Endothelial cell of umbilical vein (primary cell): Measurements from ENCODE around the gene GDF3. TPM values are rescaled to one million over a fixed set of nuclear protein-coding genes. Genes with fewer than 3 reads are reported as not detected.

Source experiments
- BruUV-seq: library from RNA; stranded (reverse); fragments of 400-500 nt; replicated peaks from 2 replicates; lab custom pipeline; 2021; lab: Mats Ljungman, UMichigan
- CTCF ChIA-PET: fragments of 300-600, 350-600 bp; sonication (Branson Sonifier 250); formaldehyde crosslinking; loops from one replicate; lab custom pipeline; 2021; ENCODE audit warnings: antibody characterized with exemption, inconsistent platforms; lab: Charles Lee
- POLR2A ChIA-PET: fragments of 300-600, 350-600 bp; sonication (Branson Sonifier 250); formaldehyde crosslinking; loops from one replicate; lab custom pipeline; 2021; ENCODE audit warnings: antibody characterized with exemption, inconsistent platforms; lab: Charles Lee
- DNase-seq: peaks from one replicate; pipeline ENCODE4 v3.0.0-alpha.2; 2011; ENCODE audit warnings: low read depth, low spot score
- FAIRE-seq: peaks from 2 replicates; lab custom pipeline; 2011; peaks lifted over from hg19 to GRCh38; lab: Jason Lieb, UNC
- H2AFZ ChIP-seq: 2 replicates; pipeline ENCODE4 v1.6.0; 2012; ENCODE audit warnings: low read depth, low read length, control low read depth, inconsistent platforms
- H3K27ac ChIP-seq: 2 replicates; pipeline ENCODE4 v1.5.1; 2011; ENCODE audit warnings: low read depth, mild to moderate bottlenecking, control low read depth, low read length, moderate library complexity; ENCODE audit not compliant: insufficient read depth
- H3K27me3 ChIP-seq, 2 experiments: 2 replicates each; pipeline versions ENCODE4 v1.6.0 to v1.6.1; 2011; ENCODE audit warnings: low read length in 2 of 2, mixed read lengths in 1 of 2; ENCODE audit not compliant: control insufficient read depth in 2 of 2, insufficient read depth in 2 of 2
- H3K36me3 ChIP-seq, 2 experiments: 2 replicates in 1 of 2; 3 replicates in 1 of 2; pipeline ENCODE4 v1.5.1; 2011; ENCODE audit warnings: low read length in 2 of 2, mild to moderate bottlenecking in 1 of 2, moderate library complexity in 1 of 2; ENCODE audit not compliant: control insufficient read depth in 2 of 2, insufficient read depth in 2 of 2; ENCODE audit errors: extremely low read depth in 1 of 2
- H3K4me1 ChIP-seq: 3 replicates; pipeline ENCODE4 v1.5.1; 2011; ENCODE audit warnings: mild to moderate bottlenecking, low read length; ENCODE audit not compliant: control insufficient read depth, insufficient read depth; ENCODE audit errors: extremely low read depth
- H3K4me2 ChIP-seq: 2 replicates; pipeline ENCODE4 v1.6.1; 2011; ENCODE audit warnings: low read length, control low read depth, mixed read lengths; ENCODE audit not compliant: insufficient read depth
- H3K4me3 ChIP-seq, 3 experiments: fragments of 200-600 bp in 1 of 3; sonication (generic), shearing (Covaris generic) in 1 of 3; replicated peaks in 1 of 3; 2 replicates each; pipeline ENCODE4 v1.5.1; 2011 to 2016; ENCODE audit warnings: control low read depth in 3 of 3, low read length in 3 of 3, mild to moderate bottlenecking in 2 of 3, inconsistent platforms in 1 of 3, low read depth in 1 of 3, moderate library complexity in 1 of 3; ENCODE audit not compliant: insufficient read depth in 1 of 3
- H3K79me2 ChIP-seq: 2 replicates; pipeline ENCODE4 v1.6.0; 2012; ENCODE audit warnings: low read length, inconsistent platforms; ENCODE audit not compliant: control insufficient read depth, insufficient read depth
- H3K9ac ChIP-seq: replicated peaks from 2 replicates; pipeline ENCODE3; 2011; ENCODE audit warnings: low read length, control low read depth; ENCODE audit not compliant: insufficient read depth; ENCODE audit errors: extremely low read depth
- H3K9me1 ChIP-seq: replicated peaks from 3 replicates; pipeline ENCODE4 v1.6.0; 2011; ENCODE audit warnings: mild to moderate bottlenecking, low read length; ENCODE audit not compliant: control insufficient read depth, insufficient read depth; ENCODE audit errors: extremely low read depth
- H3K9me3 ChIP-seq: replicated peaks from 2 replicates; pipeline ENCODE4 v1.5.1; 2012; ENCODE audit warnings: low read length, inconsistent platforms; ENCODE audit not compliant: control insufficient read depth, insufficient read depth
- H4K20me1 ChIP-seq: replicated peaks from 2 replicates; pipeline ENCODE3; 2011; ENCODE audit warnings: mild to moderate bottlenecking, low read length; ENCODE audit not compliant: control insufficient read depth, insufficient read depth; ENCODE audit errors: extremely low read depth
- CTCF ChIP-seq, 2 donors: IDR thresholded peaks; 1 replicate in 1 of 2; 2 replicates in 1 of 2; pipeline ENCODE4 v1.5.1; 2011; ENCODE audit warnings: low read length in 2 of 2, mild to moderate bottlenecking in 2 of 2, moderate library complexity in 2 of 2, control low read depth in 1 of 2, inconsistent platforms in 1 of 2, low read depth in 1 of 2; ENCODE audit not compliant: insufficient read depth in 1 of 2; ENCODE audit errors: extremely low read depth in 1 of 2
- EZH2 ChIP-seq: IDR thresholded peaks from 2 replicates; pipeline ENCODE4 v1.6.1; 2012; ENCODE audit warnings: borderline replicate concordance, low read depth, mild to moderate bottlenecking, moderate library complexity, low read length, inconsistent platforms; ENCODE audit not compliant: severe bottlenecking
- FOS ChIP-seq: IDR thresholded peaks from 2 replicates; pipeline ENCODE4 v1.6.1; 2011; ENCODE audit warnings: mild to moderate bottlenecking, low read length, moderate library complexity, borderline replicate concordance; ENCODE audit not compliant: insufficient read depth
- GATA2 ChIP-seq: IDR thresholded peaks from 2 replicates; pipeline ENCODE4 v1.7.0; 2011; ENCODE audit warnings: low read depth, mild to moderate bottlenecking, moderate library complexity, mixed read lengths, low read length; ENCODE audit not compliant: insufficient read length, insufficient read depth
- JUN ChIP-seq: IDR thresholded peaks from 2 replicates; pipeline ENCODE4 v1.6.1; 2011; ENCODE audit warnings: borderline replicate concordance, low read depth; ENCODE audit not compliant: insufficient read length, insufficient read depth
- MAX ChIP-seq: IDR thresholded peaks from 2 replicates; pipeline ENCODE4 v1.6.1; 2011; ENCODE audit not compliant: insufficient read depth, insufficient read length
- MYC ChIP-seq: IDR thresholded peaks from one replicate; pipeline ENCODE4 v1.6.1; 2011; ENCODE audit warnings: mild to moderate bottlenecking, low read depth, low read length
- POLR2A ChIP-seq: IDR thresholded peaks from 2 replicates; pipeline ENCODE4 v1.6.1; 2012; ENCODE audit warnings: low read depth, mild to moderate bottlenecking, control low read depth, low read length
- POLR2AphosphoS5 ChIP-seq: IDR thresholded peaks from 2 replicates; pipeline ENCODE4 v1.6.1; 2012; ENCODE audit warnings: low read depth, mild to moderate bottlenecking, control low read depth, low read length, moderate library complexity; ENCODE audit not compliant: insufficient read depth
- dilution Hi-C: fragments of 300-500 bp; cut with MboI; formaldehyde crosslinking; loops from one replicate; pipeline ENCODE4 v1.15.0; 2019; ENCODE audit warnings: low sequenced_read_pairs; ENCODE audit not compliant: extremely low pct_ligation_motif_present
- intact Hi-C: fragments of 100-400 bp; cut with micrococcal nuclease; formaldehyde crosslinking; loops from one replicate; pipeline ENCODE4 v1.10.0; 2022
- polyA plus RNA-seq, 4 experiments: library from polyadenylated mRNA; depleted of rRNA in 3 of 4; stranded (reverse) in 3 of 4; unstranded in 1 of 4; fragments of >200 nt; gene quantifications; 2 replicates each; pipeline versions ENCODE4 v1.2.1 to v1.2.3, GENCODE V29; 2011 to 2012; ENCODE audit warnings: missing spikeins in 1 of 4
- total RNA-seq: library from RNA; stranded (reverse); gene quantifications from 2 replicates; pipeline ENCODE4 v1.2.3, GENCODE V29; 2021

Gene GDF3
- total and polyA plus RNA-seq, 2 donors (not counting 3 experiments of a cell fraction or from before 2014, with no cell fraction given) = 3.1 to 5.0 TPM

GRCh38 chr12:7656121-7656520, 39.5 kb downstream of the GDF3 start:
- Histone ChIP-seq H3K4me2 (no peak overlapping the region), H3K27me3 (peaks cover 0 to 3% of the 10 kb centered on the region in 2 experiments), H3K4me3 (no peak overlapping the region), H2AFZ (no peak overlapping the region), H3K9me1 (no peaks in the 10 kb centered on the region), H3K79me2 (no peaks in the 10 kb centered on the region), H3K36me3 (no peaks in the 10 kb centered on the region), H3K27ac (no peak overlapping the region), H3K4me1 (no peaks in the 10 kb centered on the region), H4K20me1 (no peaks in the 10 kb centered on the region), H3K9ac (no peak overlapping the region), H3K9me3 (no peaks in the 10 kb centered on the region)
- BruUV-seq = no TSS peak
- intact Hi-C loops (no loop called here), dilution Hi-C loops (no loop called here)
- no peak for TF ChIP-seq JUN
- no peak for TF ChIP-seq GATA2
- no peak for TF ChIP-seq MAX
- no peak for TF ChIP-seq CTCF (IDR thresholded peaks at IDR 0.05; ENCODE audit: extremely low read depth in 1 of 2, insufficient read depth in 1 of 2, low read depth in 1 of 2, low read length in 2 of 2)
- no peak for TF ChIP-seq POLR2A
- TF ChIP-seq FOS = no peak
- TF ChIP-seq POLR2AphosphoS5 = no peak
- TF ChIP-seq EZH2 = no peak
- no peak for TF ChIP-seq MYC
- POLR2A ChIA-PET = no interaction called here
- DNase-seq (no peak), FAIRE-seq (no peak)
- CTCF ChIA-PET = no interaction called here
